Activated T-cell treated with anti-CD3 and anti-CD28 coated beads, Interleukin-2, amount 50 U/mL, for 4 hours (primary cell): ENCODE results near the gene CDKN1C. TPM values are rescaled to one million over a fixed set of nuclear protein-coding genes. Genes with fewer than 3 reads are reported as not detected.
A peak's percentile ranks its signal among the peaks of the same experiment; 100 is the strongest.

Experiments
- ATAC-seq, 2 donors: fragments of 200-7000 bp; cut with Tn5 transposase; one replicate each; pipeline ENCODE4 v1.10.0; 2021
- DNase-seq: peaks from one replicate; pipeline ENCODE4 v3.0.0-alpha.2; 2020
- H3K27me3 Mint-ChIP-seq: one replicate; pipeline ENCODE4 v1.8.0; 2021; ENCODE audit warnings: low read depth, mixed read lengths
- H3K36me3 Mint-ChIP-seq: one replicate; pipeline ENCODE4 v1.8.0; 2022; ENCODE audit warnings: mixed read lengths; ENCODE audit not compliant: insufficient read depth
- H3K4me1 Mint-ChIP-seq: one replicate; pipeline ENCODE4 v1.8.0; 2021; ENCODE audit warnings: low read depth, mixed read lengths
- H3K4me3 Mint-ChIP-seq: one replicate; pipeline ENCODE4 v1.8.0; 2021; ENCODE audit warnings: mild to moderate bottlenecking, moderate library complexity, mixed read lengths
- H3K9me3 Mint-ChIP-seq: one replicate; pipeline ENCODE4 v1.8.0; 2021; ENCODE audit warnings: mixed read lengths
- total RNA-seq, 3 donors: library from RNA; stranded (reverse); gene quantifications; one replicate each; pipeline ENCODE4 v1.2.1, GENCODE V29; 2021

CDKN1C gene
- total RNA-seq, 3 donors from 2014 or later: 0.71 to 1.0 (median 0.76) TPM

DNA sequence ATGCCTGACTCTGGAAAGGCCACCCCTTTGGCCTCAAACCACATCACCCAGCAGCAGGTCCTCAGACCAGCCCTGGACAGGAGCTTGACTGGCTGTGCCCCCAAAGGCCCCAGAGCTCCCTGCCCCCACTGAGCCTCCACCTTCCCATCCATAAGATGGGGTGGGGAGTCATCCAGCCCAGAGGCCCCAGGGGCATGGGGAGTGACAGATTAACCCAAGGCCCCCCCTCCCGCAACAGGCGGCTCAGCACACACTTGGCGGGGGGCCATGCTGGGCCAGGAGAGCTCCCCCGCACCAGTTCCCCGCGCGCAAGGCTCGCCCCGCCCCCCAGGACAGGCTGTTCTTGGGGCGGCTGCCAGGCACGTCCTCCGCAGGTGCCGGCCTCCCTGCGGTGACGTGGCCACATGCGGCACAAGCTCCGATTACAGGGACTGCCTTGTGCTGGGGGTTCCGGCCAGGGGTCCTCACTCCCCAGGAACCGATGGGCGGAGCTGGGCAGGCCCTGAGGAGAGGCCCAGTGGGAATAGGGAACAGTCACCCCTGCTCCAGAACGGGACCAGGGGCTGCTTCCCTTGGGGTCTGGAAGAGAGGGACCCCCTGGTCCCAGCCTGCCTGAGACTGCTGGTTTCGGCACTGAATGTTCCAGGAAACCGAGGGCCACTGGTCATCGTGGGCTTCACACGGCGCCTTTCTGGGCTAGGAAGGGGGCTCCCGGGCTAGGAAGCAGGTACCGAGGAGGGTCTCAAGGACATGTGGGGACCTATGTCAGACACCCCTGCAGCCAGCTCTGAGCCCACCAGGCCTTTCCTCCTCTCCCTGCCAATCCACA is 5.1 kb upstream of the CDKN1C start:
- H3K36me3 Mint-ChIP-seq: no peaks in the 10 kb centered on the region

DNA sequence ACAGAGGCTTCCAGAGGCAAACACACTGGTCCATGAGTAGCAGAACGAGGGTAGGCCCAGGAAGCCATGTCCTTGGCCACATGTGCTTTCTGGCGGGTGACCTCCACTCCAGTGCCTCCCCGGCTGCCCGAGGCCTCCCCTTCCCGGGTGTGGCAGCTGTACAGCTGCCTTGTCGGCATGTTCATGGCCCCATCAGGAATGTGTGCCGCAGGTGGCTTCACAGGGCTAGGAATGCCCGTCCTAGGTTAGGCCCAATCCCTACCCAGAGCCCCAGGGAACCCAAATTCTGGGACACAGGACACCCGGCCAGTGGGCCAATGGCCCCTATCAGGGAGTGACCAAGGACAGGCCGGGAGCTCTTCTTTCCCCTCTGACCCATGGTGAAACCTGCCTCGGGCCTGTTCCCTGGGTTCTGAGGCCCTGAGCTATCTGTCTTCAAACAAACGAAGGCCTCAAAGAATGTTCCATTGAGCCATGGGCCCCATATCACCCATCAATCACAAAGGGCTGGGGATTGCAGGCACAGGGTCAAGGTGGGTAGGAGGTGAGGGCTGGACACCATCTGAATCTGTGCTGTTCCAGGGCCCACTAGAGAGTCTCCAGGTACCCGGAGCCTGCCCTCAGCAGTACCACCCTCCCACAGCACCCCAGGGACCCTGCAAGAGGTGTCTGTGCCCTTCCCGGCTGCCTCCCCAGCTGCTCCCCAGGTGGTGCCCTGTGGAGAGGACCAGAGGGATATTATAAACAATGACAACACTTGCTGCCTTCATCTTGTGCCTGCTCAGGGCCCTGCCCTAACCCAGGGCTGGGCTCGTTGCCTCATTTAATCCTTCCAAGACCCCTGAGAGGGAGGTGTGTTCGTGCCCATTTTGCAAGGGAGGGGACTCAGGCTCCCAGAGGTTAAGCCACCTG is 4.0 kb upstream of the CDKN1C start:
- ATAC-seq (no peak), DNase-seq (no peak)
- no peaks in the 10 kb centered on the region for H3K36me3 Mint-ChIP-seq
- no peaks in the 10 kb centered on the region for H3K9me3 Mint-ChIP-seq
- H3K4me1 Mint-ChIP-seq: peaks cover 27% of the 10 kb centered on the region
- no peaks in the 10 kb centered on the region for H3K27me3 Mint-ChIP-seq
- no peak overlapping the region for H3K4me3 Mint-ChIP-seq

More for the DNA sequence above, 5.1 kb upstream of the CDKN1C start:
- Mint-ChIP-seq H3K9me3 (no peaks in the 10 kb centered on the region), H3K4me1 (peaks cover 25% of the 10 kb centered on the region), H3K4me3 (no peak overlapping the region), H3K27me3 (no peaks in the 10 kb centered on the region)
- no peak for ATAC-seq
- DNase-seq: no peak

DNA sequence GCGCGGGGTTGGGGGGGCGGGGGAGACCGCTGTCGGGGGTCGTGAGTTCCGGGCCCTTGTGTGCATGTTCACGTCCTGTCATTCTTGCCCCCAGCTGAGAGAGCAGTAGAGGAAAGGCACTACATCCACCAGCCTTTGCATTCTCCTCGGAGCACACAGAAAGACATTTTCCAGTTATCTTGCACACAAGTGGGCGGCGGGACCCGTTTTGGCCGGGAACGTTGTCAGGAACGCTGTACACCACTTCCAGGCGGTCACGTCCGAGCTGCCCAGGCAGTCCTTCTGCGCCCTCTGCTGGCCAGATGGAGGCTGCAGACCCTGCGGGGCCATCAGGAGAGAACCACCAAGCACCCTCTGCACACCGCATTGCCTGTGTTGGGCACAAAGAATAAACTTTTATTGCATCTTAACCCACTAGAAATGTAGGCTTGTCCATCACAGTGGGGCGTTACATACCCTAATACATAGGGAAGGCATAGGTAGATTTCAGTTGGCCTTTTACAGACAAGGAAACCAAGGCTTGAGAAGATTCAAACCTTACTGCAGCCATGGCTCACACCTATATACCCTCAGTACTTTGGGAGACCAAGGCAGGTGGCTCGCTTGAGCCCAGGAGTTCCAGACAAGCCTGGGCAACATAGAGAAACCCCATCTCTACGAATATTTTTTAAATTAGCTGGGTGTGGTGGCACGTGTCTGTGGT is 2.8 kb upstream of the CDKN1C start:
- ATAC-seq: peak; percentile 35 to 36
- Mint-ChIP-seq H3K9me3 (no peaks in the 10 kb centered on the region), H3K27me3 (no peaks in the 10 kb centered on the region), H3K36me3 (no peaks in the 10 kb centered on the region), H3K4me1 (peaks cover 27% of the 10 kb centered on the region), H3K4me3 (no peak overlapping the region)
- peak; percentile 85 for DNase-seq

DNA sequence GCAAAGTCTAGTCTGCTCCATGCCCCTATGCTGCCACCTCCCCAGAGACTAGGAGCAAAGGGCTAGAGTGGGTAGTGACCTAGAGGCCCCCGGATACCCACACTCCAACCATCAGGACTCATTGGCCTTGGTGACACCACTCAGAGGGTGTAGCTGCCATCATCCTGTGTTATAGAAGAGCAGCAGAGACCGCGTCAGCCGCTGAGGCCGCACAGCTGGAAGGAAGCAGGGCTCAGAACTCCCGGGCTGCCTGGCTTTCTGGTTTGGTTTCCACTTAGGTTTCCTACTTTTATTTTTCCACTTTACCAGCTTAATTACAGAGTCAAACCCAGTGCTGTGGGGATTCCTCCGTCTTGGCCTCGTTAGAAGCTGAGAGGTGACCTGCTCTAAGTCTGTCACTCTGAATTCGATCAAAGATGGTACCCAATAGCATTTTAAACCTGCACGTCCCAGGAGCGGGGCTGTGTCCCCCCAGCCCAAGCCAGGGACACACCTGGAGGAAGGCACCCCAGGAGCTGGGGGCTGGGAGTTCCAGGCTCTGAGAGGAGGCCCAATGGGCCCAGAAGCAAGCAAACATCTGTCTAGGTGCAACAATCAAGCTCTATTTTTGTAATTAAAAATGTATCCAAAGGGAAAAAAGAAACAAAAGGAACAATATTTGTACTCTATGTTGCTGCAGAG is 2.1 kb upstream of the CDKN1C start:
- ATAC-seq (no peak), DNase-seq (no peak)
- no peaks in the 10 kb centered on the region for H3K9me3 Mint-ChIP-seq
- peaks cover 23% of the 10 kb centered on the region for H3K4me1 Mint-ChIP-seq
- peaks cover 6% of the 10 kb centered on the region for H3K27me3 Mint-ChIP-seq
- no peaks in the 10 kb centered on the region for H3K36me3 Mint-ChIP-seq
- H3K4me3 Mint-ChIP-seq: no peak overlapping the region

DNA sequence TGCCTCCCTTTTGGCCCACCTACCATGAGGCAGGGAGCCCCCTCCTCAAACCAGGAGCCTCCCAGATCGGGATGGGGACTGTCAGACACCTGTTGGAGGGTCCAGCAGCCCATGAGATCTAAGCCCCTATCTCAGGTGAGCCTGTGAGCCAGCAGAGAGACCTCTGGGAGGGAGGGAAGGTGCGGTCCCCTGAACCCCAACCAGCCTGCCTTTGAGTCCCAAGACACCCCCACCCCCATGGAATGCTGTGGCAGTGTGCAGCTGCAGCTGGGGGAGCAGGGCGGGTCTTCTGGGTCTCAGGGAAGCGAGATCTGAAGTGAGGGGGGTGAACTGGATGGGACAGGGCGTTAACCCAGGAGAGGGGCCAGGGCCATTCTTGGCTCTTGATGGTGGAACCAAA is 1.4 kb upstream of the CDKN1C start:
- Mint-ChIP-seq H3K27me3 (peaks cover 8% of the 10 kb centered on the region), H3K4me3 (peak overlapping the region; percentile 51), H3K4me1 (peaks cover 18% of the 10 kb centered on the region), H3K9me3 (no peaks in the 10 kb centered on the region), H3K36me3 (no peaks in the 10 kb centered on the region)
- ATAC-seq (no peak), DNase-seq (no peak)

DNA sequence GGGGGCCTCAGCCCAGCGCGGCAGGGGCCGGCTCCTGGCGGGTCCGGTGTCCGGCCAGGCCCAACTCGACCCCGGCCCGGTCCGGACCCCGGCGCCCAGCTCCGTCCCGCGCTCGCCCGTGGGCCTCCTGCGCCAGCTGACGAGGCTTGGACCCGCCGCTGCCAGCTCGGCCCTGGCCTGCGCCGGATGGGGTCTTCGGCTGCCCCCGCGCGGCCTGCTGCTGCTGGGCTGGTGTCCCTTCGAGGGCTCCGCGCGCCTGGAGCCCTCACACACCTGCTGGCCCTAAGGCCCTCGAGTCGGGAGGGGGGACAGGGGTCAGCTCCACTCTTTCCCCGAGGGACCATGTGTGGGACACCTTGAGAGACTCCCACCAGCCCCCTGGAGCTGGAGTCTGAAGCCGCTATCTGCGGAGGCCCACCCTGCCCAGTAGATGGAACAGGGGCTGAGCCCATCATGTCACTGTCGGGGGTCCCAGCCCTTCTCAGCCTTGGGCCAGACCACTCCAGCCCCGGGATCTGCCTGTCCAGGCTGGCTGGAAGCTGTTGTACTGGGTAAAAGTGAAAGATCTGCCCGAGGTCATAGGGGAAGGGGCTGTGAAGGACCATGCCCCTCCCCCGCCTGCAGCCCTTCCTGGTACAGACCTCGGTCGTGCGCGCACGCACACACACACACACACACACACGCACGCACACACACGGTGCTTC is 768 bp upstream of the CDKN1C start:
- peaks cover 12% of the 10 kb centered on the region for H3K4me1 Mint-ChIP-seq
- peak overlapping the region; percentile 51 for H3K4me3 Mint-ChIP-seq
- H3K27me3 Mint-ChIP-seq: peaks cover 8% of the 10 kb centered on the region
- peak in 1 of 2 donors; percentile 1 for ATAC-seq
- no peaks in the 10 kb centered on the region for H3K9me3 Mint-ChIP-seq
- H3K36me3 Mint-ChIP-seq: no peaks in the 10 kb centered on the region
- DNase-seq: no peak

DNA sequence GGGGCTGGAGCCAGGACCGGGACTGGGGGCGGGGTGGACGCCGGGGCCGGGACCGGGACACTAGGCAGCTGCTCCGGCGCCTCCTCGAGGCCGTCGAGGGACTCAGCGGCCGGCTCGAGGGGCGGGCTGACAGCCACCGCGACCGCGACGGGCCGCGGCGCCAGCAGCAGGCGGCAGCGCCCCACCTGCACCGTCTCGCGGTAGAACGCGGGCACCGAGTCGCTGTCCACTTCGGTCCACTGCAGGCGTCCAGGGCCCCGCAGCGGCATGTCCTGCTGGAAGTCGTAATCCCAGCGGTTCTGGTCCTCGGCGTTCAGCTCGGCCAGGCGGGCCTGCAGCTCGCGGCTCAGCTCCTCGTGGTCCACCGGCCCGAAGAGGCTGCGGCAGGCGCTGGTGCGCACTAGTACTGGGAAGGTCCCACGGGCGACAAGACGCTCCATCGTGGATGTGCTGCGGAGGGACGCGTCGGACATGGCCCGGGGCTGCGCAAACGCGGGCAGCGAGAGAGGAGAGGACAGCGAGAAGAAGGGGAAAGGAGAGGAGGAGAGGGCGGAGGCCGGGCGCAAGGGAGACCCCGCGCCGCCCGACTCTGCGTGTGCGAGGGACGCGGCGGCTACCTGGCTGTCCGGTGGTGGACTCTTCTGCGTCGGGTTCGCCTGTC is 428 bp downstream of the CDKN1C start:
- DNase-seq (no peak), ATAC-seq (peak; percentile 14 to 18)
- no peaks in the 10 kb centered on the region for H3K9me3 Mint-ChIP-seq
- peak overlapping the region; percentile 84 for H3K4me3 Mint-ChIP-seq
- no peaks in the 10 kb centered on the region for H3K36me3 Mint-ChIP-seq
- H3K4me1 Mint-ChIP-seq: peaks cover 9% of the 10 kb centered on the region
- peaks cover 8% of the 10 kb centered on the region for H3K27me3 Mint-ChIP-seq

DNA sequence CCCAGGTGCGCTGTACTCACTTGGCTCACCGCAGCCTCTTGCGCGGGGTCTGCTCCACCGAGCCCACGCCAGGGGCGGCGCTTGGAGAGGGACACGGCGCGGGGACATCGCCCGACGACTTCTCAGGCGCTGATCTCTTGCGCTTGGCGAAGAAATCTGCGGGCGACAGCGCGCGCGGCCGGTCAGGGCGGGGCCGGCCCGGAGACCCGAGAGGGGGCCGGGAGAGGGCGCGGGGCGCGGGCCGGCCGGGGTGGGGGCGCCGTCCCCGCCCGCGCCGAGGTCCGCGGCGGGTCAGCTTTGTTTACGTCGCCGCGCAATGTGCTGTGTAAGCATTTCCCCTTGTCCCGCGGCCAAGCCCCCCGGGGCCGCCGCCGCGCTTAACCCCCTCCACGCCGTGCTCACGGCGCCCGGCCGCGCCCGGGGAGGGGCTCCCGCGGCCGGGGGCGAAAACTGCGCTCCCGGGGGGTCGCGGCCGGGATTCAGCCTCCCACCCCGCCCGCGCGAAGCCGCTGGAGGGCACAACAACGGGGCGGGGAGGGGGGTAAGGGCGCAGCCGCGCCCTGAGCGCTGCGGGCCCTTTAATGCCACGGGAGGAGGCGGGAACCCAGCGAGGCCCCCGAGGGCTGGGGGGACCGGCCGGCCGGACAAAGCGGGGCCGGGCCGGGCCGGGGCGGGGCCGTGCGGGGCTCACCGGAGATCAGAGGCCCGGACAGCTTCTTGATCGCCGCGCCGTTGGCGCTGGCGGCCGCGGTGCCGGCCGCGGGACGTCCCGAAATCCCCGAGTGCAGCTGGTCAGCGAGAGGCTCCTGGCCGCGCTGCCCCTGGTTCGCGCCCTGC is 1.4 kb downstream of the CDKN1C start:
- Mint-ChIP-seq H3K27me3 (peaks cover 8% of the 10 kb centered on the region), H3K4me3 (no peak overlapping the region)
- no peak for DNase-seq

DNA sequence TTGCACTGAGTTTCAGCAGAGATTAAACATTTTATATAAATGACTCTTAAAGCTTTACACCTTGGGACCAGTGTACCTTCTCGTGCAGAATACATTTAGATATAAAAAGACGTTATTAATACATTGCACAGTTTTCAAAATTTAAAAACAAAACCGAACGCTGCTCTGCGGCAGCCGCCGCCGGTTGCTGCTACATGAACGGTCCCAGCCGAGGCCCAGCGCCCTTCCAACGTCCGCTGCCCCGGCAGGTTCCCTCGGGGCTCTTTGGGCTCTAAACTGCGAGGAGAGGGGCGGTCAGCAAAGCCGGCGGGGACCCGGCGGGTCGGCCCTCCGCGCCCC is 2.0 kb downstream of the CDKN1C start:
- DNase-seq (no peak), ATAC-seq (no peak)
- H3K4me3 Mint-ChIP-seq: peak overlapping the region; percentile 51
- no peaks in the 10 kb centered on the region for H3K36me3 Mint-ChIP-seq
- peaks cover 7% of the 10 kb centered on the region for H3K4me1 Mint-ChIP-seq
- peaks cover 8% of the 10 kb centered on the region for H3K27me3 Mint-ChIP-seq
- no peaks in the 10 kb centered on the region for H3K9me3 Mint-ChIP-seq

More for the DNA sequence above, 1.4 kb downstream of the CDKN1C start:
- H3K4me1 Mint-ChIP-seq: peaks cover 7% of the 10 kb centered on the region
- no peaks in the 10 kb centered on the region for H3K9me3 Mint-ChIP-seq
- H3K36me3 Mint-ChIP-seq: no peaks in the 10 kb centered on the region
- ATAC-seq: no peak

DNA sequence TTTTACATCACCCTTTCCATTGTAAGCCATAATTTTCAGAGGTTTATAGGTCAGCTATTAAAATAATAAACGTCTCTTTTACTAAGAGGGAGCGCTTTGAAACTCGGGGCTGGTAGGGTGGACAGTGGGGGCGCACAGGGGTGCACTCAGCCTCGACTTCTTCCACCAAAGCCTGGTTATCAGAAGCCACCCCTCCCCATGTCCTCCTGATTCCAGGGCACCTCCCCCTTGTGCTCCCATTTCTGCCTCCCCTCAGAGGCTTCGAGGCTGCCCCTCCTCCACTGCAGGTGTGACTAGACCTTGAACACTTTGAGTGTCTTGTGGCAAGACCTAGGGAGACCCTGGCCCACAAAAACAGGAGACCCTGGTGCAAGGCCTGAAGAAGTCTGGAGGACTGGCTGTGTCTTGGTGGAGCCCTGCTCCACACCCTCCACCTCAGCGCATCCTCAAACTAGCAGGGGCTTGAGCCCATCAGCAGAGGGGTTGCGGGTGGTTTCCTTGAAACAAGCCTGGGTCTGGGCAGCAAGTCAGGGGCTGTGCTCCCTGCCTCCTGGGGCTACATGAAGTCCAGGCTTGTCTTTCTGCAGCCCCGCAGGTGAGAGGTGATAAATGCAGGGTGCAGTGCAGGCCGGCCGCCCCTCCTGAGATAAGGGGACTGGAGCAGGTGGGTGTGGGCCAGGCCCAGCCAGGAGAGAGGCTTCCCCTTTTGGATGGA is 3.0 kb downstream of the CDKN1C start:
- ATAC-seq: no peak
- peak overlapping the region; percentile 51 for H3K4me3 Mint-ChIP-seq
- no peaks in the 10 kb centered on the region for H3K36me3 Mint-ChIP-seq
- H3K27me3 Mint-ChIP-seq: peaks cover 8% of the 10 kb centered on the region
- H3K4me1 Mint-ChIP-seq: peaks cover 7% of the 10 kb centered on the region
- no peak for DNase-seq
- H3K9me3 Mint-ChIP-seq: no peaks in the 10 kb centered on the region

DNA sequence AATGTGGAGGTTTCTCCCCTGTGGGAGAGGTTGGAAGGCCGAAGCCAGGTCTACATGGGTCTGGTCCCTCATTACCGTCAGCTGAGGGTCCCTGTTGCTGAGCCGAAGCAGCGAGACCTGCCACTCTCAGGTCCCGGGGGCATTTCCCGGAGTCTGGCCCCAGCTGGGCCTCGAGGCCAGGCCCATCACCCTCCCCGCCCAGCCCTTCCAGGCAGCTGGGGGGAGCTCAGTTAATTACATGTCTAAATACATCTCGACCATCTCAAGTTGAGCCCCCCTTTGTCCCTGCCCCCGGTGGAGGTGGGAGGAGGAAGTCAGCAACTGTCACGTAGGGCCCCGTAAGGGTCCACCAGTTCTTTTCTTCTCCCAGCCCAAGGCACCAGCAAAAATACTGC is 3.6 kb downstream of the CDKN1C start:
- peaks cover 8% of the 10 kb centered on the region for H3K27me3 Mint-ChIP-seq

More for the DNA sequence above, 3.6 kb downstream of the CDKN1C start:
- Mint-ChIP-seq H3K4me1 (peaks cover 4% of the 10 kb centered on the region), H3K9me3 (no peaks in the 10 kb centered on the region), H3K4me3 (no peak overlapping the region), H3K36me3 (no peaks in the 10 kb centered on the region)
- ATAC-seq: no peak
- no peak for DNase-seq
